Measurements from ENCODE around the gene JOSD2.

DNA sequence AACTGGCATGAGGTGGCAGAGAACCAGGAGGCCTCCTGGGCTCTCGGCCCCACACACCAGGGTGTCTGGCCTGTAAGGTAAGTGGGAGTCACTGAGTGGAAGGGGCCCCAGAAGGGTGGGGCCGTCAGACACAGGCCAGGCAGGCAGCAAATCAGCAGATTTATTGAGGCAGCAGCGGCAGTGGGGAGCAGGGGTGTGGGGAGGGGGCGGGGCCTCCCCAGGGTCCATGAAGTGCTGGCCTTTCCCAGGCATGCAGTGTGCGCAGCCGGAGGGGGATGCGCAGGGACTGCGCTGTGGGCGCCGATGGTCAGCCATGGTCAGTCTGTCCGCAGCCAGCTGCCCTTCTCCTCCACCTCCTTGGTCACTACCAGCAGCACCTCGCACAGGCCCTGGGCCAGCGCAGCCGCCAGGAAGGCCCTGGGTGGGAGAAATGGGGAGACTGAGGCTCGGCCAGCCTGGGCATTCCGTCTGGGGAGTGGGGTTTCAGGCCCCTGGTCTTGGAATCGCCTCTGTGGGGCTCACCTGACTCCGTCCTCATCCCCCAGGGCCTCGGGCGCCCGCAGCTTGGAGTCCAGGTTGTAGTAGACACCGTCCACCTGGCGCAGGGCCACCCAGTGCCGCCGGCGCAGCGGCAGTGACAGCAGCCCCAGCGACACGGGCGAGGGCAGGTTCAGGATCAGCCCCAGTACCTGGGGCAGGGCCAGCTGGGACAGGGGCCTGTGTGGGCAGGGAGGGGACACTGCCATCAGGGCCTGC lies 5.0 kb downstream of the JOSD2 start:
- no peak for TF ChIP-seq EZH2 (IDR thresholded peaks at IDR 0.05; ENCODE audit: borderline replicate concordance, low read length)
- TF ChIP-seq, protein P1, sequence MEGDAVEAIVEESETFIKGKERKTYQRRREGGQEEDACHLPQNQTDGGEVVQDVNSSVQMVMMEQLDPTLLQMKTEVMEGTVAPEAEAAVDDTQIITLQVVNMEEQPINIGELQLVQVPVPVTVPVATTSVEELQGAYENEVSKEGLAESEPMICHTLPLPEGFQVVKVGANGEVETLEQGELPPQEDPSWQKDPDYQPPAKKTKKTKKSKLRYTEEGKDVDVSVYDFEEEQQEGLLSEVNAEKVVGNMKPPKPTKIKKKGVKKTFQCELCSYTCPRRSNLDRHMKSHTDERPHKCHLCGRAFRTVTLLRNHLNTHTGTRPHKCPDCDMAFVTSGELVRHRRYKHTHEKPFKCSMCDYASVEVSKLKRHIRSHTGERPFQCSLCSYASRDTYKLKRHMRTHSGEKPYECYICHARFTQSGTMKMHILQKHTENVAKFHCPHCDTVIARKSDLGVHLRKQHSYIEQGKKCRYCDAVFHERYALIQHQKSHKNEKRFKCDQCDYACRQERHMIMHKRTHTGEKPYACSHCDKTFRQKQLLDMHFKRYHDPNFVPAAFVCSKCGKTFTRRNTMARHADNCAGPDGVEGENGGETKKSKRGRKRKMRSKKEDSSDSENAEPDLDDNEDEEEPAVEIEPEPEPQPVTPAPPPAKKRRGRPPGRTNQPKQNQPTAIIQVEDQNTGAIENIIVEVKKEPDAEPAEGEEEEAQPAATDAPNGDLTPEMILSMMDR (conservative IDR thresholded peaks at IDR 0.05 in 1 of 2, IDR thresholded peaks at IDR 0.05 in 1 of 2; ENCODE audit: extremely low read depth in 1 of 2, insufficient read depth in 1 of 2, low read depth in 1 of 2, low read length in 2 of 2) = no peak
